ENCODE data around the gene UBE2Q2. TPM values are rescaled to one million over a fixed set of nuclear protein-coding genes. Genes with fewer than 3 reads are reported as not detected.
"Not testable (repeated sequence)": the region's sequence is repeated elsewhere in the genome, so short reads cannot be mapped to it uniquely, and the experiment has no call there.

UBE2Q2 gene
- polyA plus RNA-seq, 4 donors: 2.5 to 14.8 (median 10.2) TPM

- Histone ChIP-seq H3K9me3 (ENCODE audit: control insufficient read depth in 2 of 2, insufficient read depth in 1 of 2, low read depth in 1 of 2, low read length in 1 of 2) (no peaks in the 10 kb centered on the region), H3K27me3 (ENCODE audit: control insufficient read depth in 3 of 3, insufficient read depth in 3 of 3, low read length in 3 of 3) (no peaks in the 10 kb centered on the region), H3K4me3 (ENCODE audit: low read depth in 1 of 3, low read length in 3 of 3) (no peak overlapping the region), H3K4me1 (ENCODE audit: control insufficient read depth in 3 of 3, insufficient read depth in 2 of 3, low read depth in 1 of 3, low read length in 2 of 3) (peaks cover 0 to 7% (median 4%) of the 10 kb centered on the region in 3 donors), H3K36me3 (ENCODE audit: control insufficient read depth in 3 of 3, insufficient read depth in 2 of 3, low read depth in 1 of 3, low read length in 3 of 3) (no peaks in the 10 kb centered on the region), H3K27ac (ENCODE audit: low read depth in 1 of 3, low read length in 2 of 3) (no peak overlapping the region)
- 63 to 93% (median 71%) methylated on average over 1 of the region's 1 CpG for WGBS, 3 donors
- DNase-seq (no peak), FAIRE-seq (no peak)
Measured at GRCh38 chr15:75849167-75849566, 5.9 kb downstream of the UBE2Q2 start.

DNA sequence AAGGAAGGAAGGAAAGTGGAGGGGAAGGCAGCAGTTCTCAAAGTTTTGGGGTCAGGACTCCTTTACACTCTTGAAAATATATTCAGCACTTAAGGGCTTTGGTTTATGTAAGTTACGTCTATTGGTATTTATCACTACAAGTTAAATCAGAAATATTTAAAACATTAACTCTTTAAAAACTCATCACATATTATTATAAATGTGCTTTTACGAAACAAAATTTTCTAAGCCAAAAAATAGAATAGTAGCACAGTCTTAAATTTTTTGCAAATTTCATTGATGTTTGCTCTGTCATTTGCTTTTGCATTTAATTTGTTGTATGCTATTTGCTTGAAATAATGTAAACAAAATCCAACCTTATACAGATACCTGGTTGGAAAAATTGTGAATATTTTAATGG, 7.5 kb downstream of the UBE2Q2 start:
- WGBS, 3 donors: 93 to 100% (median 93%) methylated on average over 2 of the region's 2 CpGs
- Histone ChIP-seq H3K36me3 (ENCODE audit: control insufficient read depth in 3 of 3, insufficient read depth in 2 of 3, low read depth in 1 of 3, low read length in 3 of 3) (peaks cover 0 to 2% (median 0%) of the 10 kb centered on the region in 3 donors), H3K27me3 (ENCODE audit: control insufficient read depth in 3 of 3, insufficient read depth in 3 of 3, low read length in 3 of 3) (no peaks in the 10 kb centered on the region), H3K4me1 (ENCODE audit: control insufficient read depth in 3 of 3, insufficient read depth in 2 of 3, low read depth in 1 of 3, low read length in 2 of 3) (no peaks in the 10 kb centered on the region), H3K27ac (ENCODE audit: low read depth in 1 of 3, low read length in 2 of 3) (no peak overlapping the region), H3K9me3 (ENCODE audit: control insufficient read depth in 2 of 2, insufficient read depth in 1 of 2, low read depth in 1 of 2, low read length in 1 of 2) (no peaks in the 10 kb centered on the region), H3K4me3 (ENCODE audit: low read depth in 1 of 3, low read length in 3 of 3) (no peak overlapping the region)
- FAIRE-seq (no peak), DNase-seq (no peak)

GRCh38 chr15:75851566-75851965, 8.3 kb downstream of the UBE2Q2 start:
- H3K4me1 ChIP-seq (ENCODE audit: control insufficient read depth in 3 of 3, insufficient read depth in 2 of 3, low read depth in 1 of 3, low read length in 2 of 3); H3K27me3 ChIP-seq (ENCODE audit: control insufficient read depth in 3 of 3, insufficient read depth in 3 of 3, low read length in 3 of 3); FAIRE-seq; DNase-seq; H3K9me3 ChIP-seq (ENCODE audit: control insufficient read depth in 2 of 2, insufficient read depth in 1 of 2, low read depth in 1 of 2, low read length in 1 of 2); H3K4me3 ChIP-seq (ENCODE audit: low read depth in 1 of 3, low read length in 3 of 3); H3K27ac ChIP-seq (ENCODE audit: low read depth in 1 of 3, low read length in 2 of 3); H3K36me3 ChIP-seq (ENCODE audit: control insufficient read depth in 3 of 3, insufficient read depth in 2 of 3, low read depth in 1 of 3, low read length in 3 of 3): not testable (repeated sequence)
- 89 to 97% (median 95%) methylated on average over 4 of the region's 4 CpGs for WGBS, 3 donors

DNA sequence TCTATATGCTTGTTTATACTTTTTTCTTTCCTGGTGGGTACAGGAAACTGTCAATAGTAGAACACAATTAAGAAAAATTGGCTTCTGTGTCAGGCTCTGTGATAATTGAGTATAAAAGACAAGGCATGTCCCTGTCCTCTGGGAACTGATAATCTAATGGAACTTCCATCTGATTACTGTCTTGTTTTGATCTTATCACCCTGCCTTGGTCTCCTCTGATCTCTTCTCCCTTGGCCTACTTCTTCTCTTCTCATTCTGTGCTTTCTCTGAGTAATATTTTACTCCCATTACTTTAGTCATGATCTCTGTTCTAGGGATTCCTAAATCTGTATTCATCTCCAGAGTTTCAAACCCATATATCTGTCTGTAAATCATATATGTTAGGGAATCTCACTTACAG, 14.6 kb downstream of the UBE2Q2 start:
- Histone ChIP-seq H3K27ac (ENCODE audit: low read depth in 1 of 3, low read length in 2 of 3) (no peak overlapping the region), H3K36me3 (ENCODE audit: control insufficient read depth in 3 of 3, insufficient read depth in 2 of 3, low read depth in 1 of 3, low read length in 3 of 3) (peaks cover 0 to 14% (median 0%) of the 10 kb centered on the region in 3 donors), H3K9me3 (ENCODE audit: control insufficient read depth in 2 of 2, insufficient read depth in 1 of 2, low read depth in 1 of 2, low read length in 1 of 2) (no peaks in the 10 kb centered on the region), H3K27me3 (ENCODE audit: control insufficient read depth in 3 of 3, insufficient read depth in 3 of 3, low read length in 3 of 3) (no peaks in the 10 kb centered on the region), H3K4me1 (ENCODE audit: control insufficient read depth in 3 of 3, insufficient read depth in 2 of 3, low read depth in 1 of 3, low read length in 2 of 3) (no peaks in the 10 kb centered on the region), H3K4me3 (ENCODE audit: low read depth in 1 of 3, low read length in 3 of 3) (no peak overlapping the region)
- FAIRE-seq: no peak
- DNase-seq: no peak

- Histone ChIP-seq H3K36me3 (ENCODE audit: control insufficient read depth in 3 of 3, insufficient read depth in 2 of 3, low read depth in 1 of 3, low read length in 3 of 3) (peaks cover 0 to 10% (median 0%) of the 10 kb centered on the region in 3 donors), H3K9me3 (ENCODE audit: control insufficient read depth in 2 of 2, insufficient read depth in 1 of 2, low read depth in 1 of 2, low read length in 1 of 2) (no peaks in the 10 kb centered on the region), H3K4me3 (ENCODE audit: low read depth in 1 of 3, low read length in 3 of 3) (no peak overlapping the region), H3K27ac (ENCODE audit: low read depth in 1 of 3, low read length in 2 of 3) (no peak overlapping the region), H3K27me3 (ENCODE audit: control insufficient read depth in 3 of 3, insufficient read depth in 3 of 3, low read length in 3 of 3) (no peaks in the 10 kb centered on the region), H3K4me1 (ENCODE audit: control insufficient read depth in 3 of 3, insufficient read depth in 2 of 3, low read depth in 1 of 3, low read length in 2 of 3) (no peaks in the 10 kb centered on the region)
- DNase-seq (no peak), FAIRE-seq (no peak)
- 90 to 92% (median 91%) methylated on average over 6 of the region's 6 CpGs for WGBS, 3 donors
Measured at GRCh38 chr15:75861750-75862402, 18.6 kb downstream of the UBE2Q2 start.

DNA sequence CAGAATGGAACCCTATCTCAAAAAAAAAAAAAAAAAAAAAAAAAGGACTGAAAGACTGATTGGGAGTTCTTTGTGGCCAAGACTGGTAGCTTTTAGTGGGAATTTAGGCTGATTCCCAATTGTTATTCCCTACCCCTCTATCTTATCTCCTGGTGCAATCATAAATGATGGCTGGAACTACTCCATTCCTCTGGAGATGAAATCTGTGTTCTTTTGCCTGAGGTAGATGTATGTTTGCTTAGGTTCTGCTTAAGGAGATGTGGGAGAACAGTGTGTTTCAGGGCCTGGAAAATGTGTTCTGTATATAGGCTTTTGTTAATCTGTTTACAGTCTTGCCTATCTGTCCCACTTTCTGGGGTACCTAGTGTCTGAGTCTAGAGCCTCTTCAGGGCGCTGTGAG, 19.5 kb downstream of the UBE2Q2 start:
- DNase-seq (no peak), FAIRE-seq (no peak)
- WGBS, 3 donors: 93 to 100% (median 98%) methylated on average over 1 of the region's 1 CpG
- no peaks in the 10 kb centered on the region for H3K4me1 ChIP-seq (ENCODE audit: control insufficient read depth in 3 of 3, insufficient read depth in 2 of 3, low read depth in 1 of 3, low read length in 2 of 3)
- H3K27me3 ChIP-seq (ENCODE audit: control insufficient read depth in 3 of 3, insufficient read depth in 3 of 3, low read length in 3 of 3): no peaks in the 10 kb centered on the region
- peaks cover 0 to 10% (median 0%) of the 10 kb centered on the region in 3 donors for H3K36me3 ChIP-seq (ENCODE audit: control insufficient read depth in 3 of 3, insufficient read depth in 2 of 3, low read depth in 1 of 3, low read length in 3 of 3)
- no peak overlapping the region for H3K4me3 ChIP-seq (ENCODE audit: low read depth in 1 of 3, low read length in 3 of 3)
- no peak overlapping the region for H3K27ac ChIP-seq (ENCODE audit: low read depth in 1 of 3, low read length in 2 of 3)
- no peaks in the 10 kb centered on the region for H3K9me3 ChIP-seq (ENCODE audit: control insufficient read depth in 2 of 2, insufficient read depth in 1 of 2, low read depth in 1 of 2, low read length in 1 of 2)

- Histone ChIP-seq H3K36me3 (ENCODE audit: control insufficient read depth in 3 of 3, insufficient read depth in 2 of 3, low read depth in 1 of 3, low read length in 3 of 3) (peaks cover 0 to 10% (median 1%) of the 10 kb centered on the region in 3 donors), H3K4me1 (ENCODE audit: control insufficient read depth in 3 of 3, insufficient read depth in 2 of 3, low read depth in 1 of 3, low read length in 2 of 3) (no peaks in the 10 kb centered on the region), H3K9me3 (ENCODE audit: control insufficient read depth in 2 of 2, insufficient read depth in 1 of 2, low read depth in 1 of 2, low read length in 1 of 2) (no peaks in the 10 kb centered on the region), H3K27ac (ENCODE audit: low read depth in 1 of 3, low read length in 2 of 3) (no peak overlapping the region), H3K27me3 (ENCODE audit: control insufficient read depth in 3 of 3, insufficient read depth in 3 of 3, low read length in 3 of 3) (no peaks in the 10 kb centered on the region), H3K4me3 (ENCODE audit: low read depth in 1 of 3, low read length in 3 of 3) (no peak overlapping the region)
- no peak for DNase-seq
- peak; percentile 71 for FAIRE-seq
- WGBS, 3 donors: 66 to 76% (median 73%) methylated on average over 5 of the region's 5 CpGs
Measured at GRCh38 chr15:75864213-75865059, 21.2 kb downstream of the UBE2Q2 start.

- H3K27me3 ChIP-seq (ENCODE audit: control insufficient read depth in 3 of 3, insufficient read depth in 3 of 3, low read length in 3 of 3); H3K9me3 ChIP-seq (ENCODE audit: control insufficient read depth in 2 of 2, insufficient read depth in 1 of 2, low read depth in 1 of 2, low read length in 1 of 2); DNase-seq; FAIRE-seq; H3K27ac ChIP-seq (ENCODE audit: low read depth in 1 of 3, low read length in 2 of 3); H3K4me1 ChIP-seq (ENCODE audit: control insufficient read depth in 3 of 3, insufficient read depth in 2 of 3, low read depth in 1 of 3, low read length in 2 of 3); H3K4me3 ChIP-seq (ENCODE audit: low read depth in 1 of 3, low read length in 3 of 3): not testable (repeated sequence)
- H3K36me3 ChIP-seq (ENCODE audit: control insufficient read depth in 3 of 3, insufficient read depth in 2 of 3, low read depth in 1 of 3, low read length in 3 of 3): peaks cover 0 to 13% (median 1%) of the 10 kb centered on the region in 3 donors
- WGBS, 3 donors: 83 to 94% (median 89%) methylated on average over 1 of the region's 1 CpG
Measured at GRCh38 chr15:75866045-75866444, 22.8 kb downstream of the UBE2Q2 start.
